GM23338 (cell line): ENCODE results near the gene METAP1D. TPM values are rescaled to one million over a fixed set of nuclear protein-coding genes. Genes with fewer than 3 reads are reported as not detected.
"Not testable (repeated sequence)": the region's sequence is repeated elsewhere in the genome, so short reads cannot be mapped to it uniquely, and the experiment has no call there.

ENCODE experiments used
- ATAC-seq: fragments of 200-7000 bp; cut with Tn5 transposase; 3 replicates; pipeline ENCODE4 v1.9.1; 2020
- DNase-seq: peaks from one replicate; pipeline ENCODE4 v3.0.0-alpha.2; 2015; ENCODE audit warnings: low spot score
- H2AFZ ChIP-seq: fragments of 200-600 bp; sonication (generic); 2 replicates; pipeline ENCODE4 v1.8.0; 2016; ENCODE audit warnings: antibody characterized with exemption, mild to moderate bottlenecking, moderate library complexity
- H3F3A ChIP-seq: fragments of 200-600 bp; sonication (generic); replicated peaks from 2 replicates; pipeline ENCODE4 v1.8.0; 2017; ENCODE audit warnings: antibody characterized with exemption, mixed run types, low read depth
- H3K27ac ChIP-seq: fragments of 200-600 bp; sonication (generic); 2 replicates; pipeline ENCODE4 v1.6.1; 2016; ENCODE audit warnings: low read depth
- H3K27me3 ChIP-seq: fragments of 200-600 bp; sonication (generic); 2 replicates; pipeline ENCODE4 v1.8.0; 2016; ENCODE audit warnings: mild to moderate bottlenecking, mixed run types, moderate library complexity; ENCODE audit not compliant: insufficient read depth
- H3K36me3 ChIP-seq: fragments of 200-600 bp; sonication (generic); 2 replicates; pipeline ENCODE4 v1.8.0; 2016; ENCODE audit warnings: mild to moderate bottlenecking; ENCODE audit not compliant: insufficient read depth
- H3K4me1 ChIP-seq: fragments of 200-600 bp; sonication (generic); 2 replicates; pipeline ENCODE4 v1.8.0; 2016; ENCODE audit warnings: mild to moderate bottlenecking, moderate library complexity; ENCODE audit not compliant: insufficient read depth
- H3K4me2 ChIP-seq: fragments of 200-600 bp; sonication (generic); 2 replicates; pipeline ENCODE4 v1.7.1; 2017; ENCODE audit warnings: mixed run types
- H3K4me3 ChIP-seq: fragments of 200-600 bp; sonication (generic); 2 replicates; pipeline ENCODE4 v1.6.1; 2016; ENCODE audit warnings: mixed run types
- H3K79me2 ChIP-seq: fragments of 200-600 bp; sonication (generic); replicated peaks from 2 replicates; pipeline ENCODE4 v1.8.0; 2017; ENCODE audit warnings: mild to moderate bottlenecking; ENCODE audit not compliant: insufficient read depth
- H3K9me2 ChIP-seq: fragments of 200-600 bp; sonication (generic); 2 replicates; pipeline ENCODE4 v1.8.0; 2017; ENCODE audit not compliant: insufficient read depth
- H4K20me1 ChIP-seq: fragments of 200-600 bp; sonication (generic); replicated peaks from 2 replicates; pipeline ENCODE4 v1.8.0; 2017; ENCODE audit warnings: mild to moderate bottlenecking; ENCODE audit not compliant: insufficient read depth
- H3K27ac Mint-ChIP-seq: 2 replicates; pipeline ENCODE4 v1.8.0; 2020; ENCODE audit warnings: inconsistent platforms, mild to moderate bottlenecking, moderate library complexity, mixed read lengths
- H3K27me3 Mint-ChIP-seq: 3 replicates; pipeline ENCODE4 v1.8.0; 2022; ENCODE audit warnings: low read depth, mild to moderate bottlenecking, moderate library complexity, mixed read lengths, inconsistent platforms; ENCODE audit not compliant: insufficient read depth, poor library complexity
- H3K36me3 Mint-ChIP-seq: 3 replicates; pipeline ENCODE4 v1.8.0; 2021; ENCODE audit warnings: low read depth, mild to moderate bottlenecking, inconsistent platforms, moderate library complexity, mixed read lengths
- H3K4me1 Mint-ChIP-seq: 3 replicates; pipeline ENCODE4 v1.8.0; 2020; ENCODE audit warnings: mild to moderate bottlenecking, inconsistent platforms, mixed read lengths
- H3K4me3 Mint-ChIP-seq: 3 replicates; pipeline ENCODE4 v1.8.0; 2021; ENCODE audit warnings: moderate library complexity, mild to moderate bottlenecking, inconsistent platforms, mixed read lengths
- H3K9me3 Mint-ChIP-seq: 3 replicates; pipeline ENCODE4 v1.8.0; 2020; ENCODE audit warnings: moderate library complexity, mild to moderate bottlenecking, inconsistent platforms, mixed read lengths
- CREB1 ChIP-seq: fragments of 250-450 bp; sonication (Bioruptor Pico); IDR thresholded peaks from 2 replicates; pipeline ENCODE4 v1.5.0; 2020; ENCODE audit warnings: low read depth, mild to moderate bottlenecking, moderate library complexity
- EZH2 ChIP-seq: fragments of 200-600 bp; sonication (generic); IDR thresholded peaks from one replicate; pipeline ENCODE4 v1.8.0; 2017; ENCODE audit warnings: antibody characterized with exemption, mild to moderate bottlenecking, low read depth; ENCODE audit not compliant: unreplicated experiment
- JUNB ChIP-seq: IDR thresholded peaks from one replicate; pipeline ENCODE4 v1.6.1; 2016; ENCODE audit warnings: antibody characterized with exemption; ENCODE audit not compliant: unreplicated experiment
- NANOG ChIP-seq: IDR thresholded peaks from 2 replicates; pipeline ENCODE4 v1.6.1; 2016; ENCODE audit warnings: antibody characterized with exemption, borderline replicate concordance
- POLR2AphosphoS5 ChIP-seq: IDR thresholded peaks from 2 replicates; pipeline ENCODE4 v1.6.1; 2016; ENCODE audit warnings: antibody characterized with exemption, low read depth
- REST ChIP-seq: IDR thresholded peaks from one replicate; pipeline ENCODE4 v1.6.1; 2018; ENCODE audit warnings: antibody characterized with exemption; ENCODE audit not compliant: unreplicated experiment
- STAT1 ChIP-seq: IDR thresholded peaks from one replicate; pipeline ENCODE4 v1.6.1; 2016; ENCODE audit warnings: antibody characterized with exemption; ENCODE audit not compliant: unreplicated experiment
- ZNF331 ChIP-seq: fragments of 250-450 bp; sonication (Bioruptor Pico); IDR thresholded peaks from 2 replicates; pipeline ENCODE4 v1.5.0; 2020; ENCODE audit warnings: low read depth, mild to moderate bottlenecking, moderate library complexity
- ZNF462 ChIP-seq: fragments of 250-450 bp; sonication (Bioruptor Pico); IDR thresholded peaks from 2 replicates; pipeline ENCODE4 v1.5.0; 2020; ENCODE audit warnings: mild to moderate bottlenecking, moderate library complexity
- polyA plus RNA-seq: library from polyadenylated mRNA; unstranded; fragments of >200 nt; fragmentation: Nextera tagmentation; extraction: Ambion mirVana; gene quantifications from 2 replicates; pipeline ENCODE4 v1.2.1, GENCODE V29; 2016
- total RNA-seq: library from RNA; depleted of rRNA; stranded (reverse); fragments of >200 nt; shearing (Covaris generic); gene quantifications from 2 replicates; pipeline ENCODE4 v1.2.3, GENCODE V29; 2014
- TF ChIP-seq, protein P1 (sequence below): IDR thresholded peaks from 2 replicates; pipeline ENCODE4 v1.6.1; 2016; ENCODE audit warnings: antibody characterized with exemption

Gene METAP1D
- total and polyA plus RNA-seq, 2 experiments from 2014 or later: 12.8 to 15.5 TPM

DNA sequence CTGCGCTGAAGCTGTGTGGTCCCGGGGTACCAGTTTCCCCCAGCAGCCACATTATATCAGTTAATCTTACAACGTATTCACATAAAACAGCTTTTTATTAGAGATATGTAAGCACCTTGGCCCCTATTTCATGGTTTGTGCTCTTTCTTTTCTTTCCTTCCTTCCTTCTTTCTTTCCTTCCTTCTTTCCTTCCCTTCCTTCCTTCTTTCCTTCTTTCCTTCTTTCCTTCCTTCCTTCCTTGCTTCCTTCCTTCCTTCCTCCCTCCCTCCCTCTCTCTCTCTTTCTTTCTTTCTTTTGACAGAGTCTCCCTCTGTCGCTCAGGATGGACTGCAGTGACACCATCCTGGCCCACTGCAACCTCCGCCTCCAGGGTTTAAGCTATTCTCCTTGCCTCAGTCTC, 3.7 kb upstream of the METAP1D start (continued):
- TF ChIP-seq, protein P1, sequence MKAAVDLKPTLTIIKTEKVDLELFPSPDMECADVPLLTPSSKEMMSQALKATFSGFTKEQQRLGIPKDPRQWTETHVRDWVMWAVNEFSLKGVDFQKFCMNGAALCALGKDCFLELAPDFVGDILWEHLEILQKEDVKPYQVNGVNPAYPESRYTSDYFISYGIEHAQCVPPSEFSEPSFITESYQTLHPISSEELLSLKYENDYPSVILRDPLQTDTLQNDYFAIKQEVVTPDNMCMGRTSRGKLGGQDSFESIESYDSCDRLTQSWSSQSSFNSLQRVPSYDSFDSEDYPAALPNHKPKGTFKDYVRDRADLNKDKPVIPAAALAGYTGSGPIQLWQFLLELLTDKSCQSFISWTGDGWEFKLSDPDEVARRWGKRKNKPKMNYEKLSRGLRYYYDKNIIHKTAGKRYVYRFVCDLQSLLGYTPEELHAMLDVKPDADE: no peak
- no peak for TF ChIP-seq JUNB
- TF ChIP-seq ZNF331 (CRISPR knock-in tag): no peak
- no peak for TF ChIP-seq EZH2
- no peak for TF ChIP-seq NANOG

- not testable (repeated sequence) for H3K36me3 ChIP-seq, H3K27ac ChIP-seq, H3K27me3 Mint-ChIP-seq, H3K4me2 ChIP-seq, H3K27ac Mint-ChIP-seq, H3K9me2 ChIP-seq, H3K79me2 ChIP-seq, H3F3A ChIP-seq, H3K4me3 Mint-ChIP-seq, ATAC-seq, H3K36me3 Mint-ChIP-seq, H3K4me3 ChIP-seq, H4K20me1 ChIP-seq, H3K4me1 ChIP-seq, DNase-seq, H2AFZ ChIP-seq, H3K9me3 Mint-ChIP-seq
- peaks cover 13% of the 10 kb centered on the region for H3K4me1 Mint-ChIP-seq
- H3K27me3 ChIP-seq: peaks cover 16% of the 10 kb centered on the region
Observed at GRCh38 chr2:171997031-171997430, 2.7 kb upstream of the METAP1D start.

DNA sequence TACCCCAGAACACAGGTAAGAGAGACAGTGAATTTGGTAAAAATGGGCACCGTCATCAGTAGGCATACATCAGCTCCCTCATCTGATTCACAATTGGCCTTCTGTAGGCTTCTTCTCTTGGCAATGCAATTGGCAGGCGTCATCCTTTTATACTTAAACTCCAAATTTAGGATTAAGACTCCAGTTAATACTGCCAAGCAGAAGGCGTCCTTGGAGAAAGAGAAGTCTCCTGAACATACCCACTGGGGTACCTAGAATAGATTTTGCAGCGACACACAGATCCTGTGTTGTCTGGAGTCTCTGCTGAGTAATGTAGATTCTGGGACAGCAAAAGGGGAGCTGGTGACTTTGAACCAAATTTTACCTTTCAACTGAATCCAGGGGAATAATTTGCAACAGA, 592 bp upstream of the METAP1D start:
- Histone ChIP-seq H3K4me3 (peak overlapping the region; percentile 63), H3K27ac (0 out of 2 replicates have a peak overlapping the region, but pooled peaks have one; percentile 51), H2AFZ (peak overlapping the region; percentile 100), H3F3A (no peaks in the 10 kb centered on the region), H3K4me1 (no peaks in the 10 kb centered on the region), H3K27me3 (peaks cover 16% of the 10 kb centered on the region), H3K9me2 (no peaks in the 10 kb centered on the region), H3K79me2 (no peaks in the 10 kb centered on the region), H3K4me2 (peak overlapping the region; percentile 94), H4K20me1 (no peaks in the 10 kb centered on the region), H3K36me3 (no peaks in the 10 kb centered on the region)
- H3K9me3 Mint-ChIP-seq: no peaks in the 10 kb centered on the region
- peaks cover 13% of the 10 kb centered on the region for H3K4me1 Mint-ChIP-seq
- no peak overlapping the region for H3K27ac Mint-ChIP-seq
- peak overlapping the region; percentile 90 for H3K4me3 Mint-ChIP-seq
- peaks cover 7% of the 10 kb centered on the region for H3K27me3 Mint-ChIP-seq
- ATAC-seq (peak; percentile 4), DNase-seq (no peak)
- no peaks in the 10 kb centered on the region for H3K36me3 Mint-ChIP-seq
- TF ChIP-seq JUNB (no peak), REST (no peak), ZNF331 (CRISPR knock-in tag) (no peak), STAT1 (no peak), CREB1 (CRISPR knock-in tag) (no peak), ZNF462 (CRISPR knock-in tag) (no peak), POLR2AphosphoS5 (no peak), NANOG (no peak)
